Choroid plexus epithelial cell (primary cell): Measurements from ENCODE around the gene MLC1.

Source experiments
- DNase-seq: peaks from one replicate; pipeline ENCODE4 v3.0.0-alpha.2; 2010; ENCODE audit warnings: low read depth
- H3K4me3 ChIP-seq: 2 replicates; pipeline ENCODE4 v1.5.1; 2011; ENCODE audit warnings: low read depth, mild to moderate bottlenecking, control low read depth, low read length, moderate library complexity
- CTCF ChIP-seq: conservative IDR thresholded peaks from 2 replicates; pipeline ENCODE4 v1.5.1; 2011; ENCODE audit warnings: low read depth, mild to moderate bottlenecking, control low read depth, inconsistent platforms, low read length, moderate library complexity

Gene MLC1

GRCh38 chr22:50083462-50084079 is 1.7 kb downstream of the MLC1 start:
- no peak for TF ChIP-seq CTCF
- no peak for DNase-seq
- no peak overlapping the region for H3K4me3 ChIP-seq

- TF ChIP-seq CTCF = no peak
- H3K4me3 ChIP-seq = no peak overlapping the region
These were observed 2.2 kb downstream of the MLC1 start for GRCh38 chr22:50082961-50083461.

GRCh38 chr22:50082197-50082715 is 3.0 kb downstream of the MLC1 start:
- DNase-seq = no peak
- TF ChIP-seq CTCF = no peak
- H3K4me3 ChIP-seq = no peak overlapping the region

More at GRCh38 chr22:50082961-50083461, 2.2 kb downstream of the MLC1 start:
- DNase-seq = no peak

- no peak overlapping the region for H3K4me3 ChIP-seq
These were observed 3.6 kb downstream of the MLC1 start for GRCh38 chr22:50081426-50082196.

GRCh38 chr22:50080077-50080465 is 5.2 kb downstream of the MLC1 start:
- TF ChIP-seq CTCF = no peak
- H3K4me3 ChIP-seq = no peak overlapping the region
- DNase-seq = no peak

More at GRCh38 chr22:50081426-50082196, 3.6 kb downstream of the MLC1 start:
- no peak for DNase-seq
- TF ChIP-seq CTCF = no peak

GRCh38 chr22:50078761-50079160 is 6.5 kb downstream of the MLC1 start:
- no peak overlapping the region for H3K4me3 ChIP-seq
- no peak for TF ChIP-seq CTCF
- DNase-seq = no peak
